Mesenchymal stem cell (in vitro differentiated cells and primary cell): Measurements from ENCODE around the gene ZNF524.

Source experiments
- DNase-seq: peaks from one replicate; pipeline ENCODE4 v3.0.0-alpha.2; 2013
- H2AFZ ChIP-seq: one replicate; pipeline ENCODE4 v1.6.1; 2013; ENCODE audit warnings: low read depth, mild to moderate bottlenecking, control low read depth, inconsistent platforms, low read length, moderate library complexity
- H2AK5ac ChIP-seq: 2 replicates; pipeline ENCODE4 v1.6.1; 2013; ENCODE audit warnings: low read length, moderate library complexity, mild to moderate bottlenecking, inconsistent platforms; ENCODE audit not compliant: severe bottlenecking
- H2BK120ac ChIP-seq: one replicate; pipeline ENCODE4 v1.6.1; 2013; ENCODE audit warnings: low read depth, mild to moderate bottlenecking, inconsistent platforms, low read length, moderate library complexity
- H2BK12ac ChIP-seq, 2 experiments: one replicate each; pipeline ENCODE4 v1.6.1; 2013; ENCODE audit warnings: inconsistent platforms in 2 of 2, low read length in 2 of 2, mild to moderate bottlenecking in 2 of 2, moderate library complexity in 2 of 2, control low read depth in 1 of 2
- H2BK15ac ChIP-seq: one replicate; pipeline ENCODE4 v1.6.1; 2013; ENCODE audit warnings: mild to moderate bottlenecking, low read depth, inconsistent platforms; ENCODE audit not compliant: poor library complexity, severe bottlenecking
- H2BK5ac ChIP-seq: 2 replicates; pipeline ENCODE4 v1.6.1; 2013; ENCODE audit warnings: low read depth, mild to moderate bottlenecking, low read length, control low read depth, inconsistent platforms; ENCODE audit not compliant: poor library complexity, severe bottlenecking
- H3K14ac ChIP-seq, 2 experiments: one replicate each; pipeline ENCODE4 v1.6.1; 2013; ENCODE audit warnings: inconsistent platforms in 2 of 2, low read length in 2 of 2, control low read depth in 1 of 2, mild to moderate bottlenecking in 1 of 2, moderate library complexity in 1 of 2
- H3K18ac ChIP-seq, 2 experiments: one replicate each; pipeline ENCODE4 v1.6.1; 2013; ENCODE audit warnings: inconsistent platforms in 2 of 2, low read length in 2 of 2, control low read depth in 1 of 2, low read depth in 1 of 2, mild to moderate bottlenecking in 1 of 2
- H3K23ac ChIP-seq, 2 experiments: one replicate each; pipeline ENCODE4 v1.6.1; 2013; ENCODE audit warnings: inconsistent platforms in 2 of 2, low read length in 2 of 2, mild to moderate bottlenecking in 2 of 2, moderate library complexity in 2 of 2, control low read depth in 1 of 2
- H3K27ac ChIP-seq: 2 replicates; pipeline ENCODE4 v1.5.1; 2013; ENCODE audit warnings: mild to moderate bottlenecking, moderate library complexity, low read length, control low read depth, inconsistent platforms; ENCODE audit not compliant: poor library complexity, severe bottlenecking
- H3K27me3 ChIP-seq, 2 experiments: 2 replicates each; pipeline versions ENCODE4 v1.6.1 to v1.7.0; 2013; ENCODE audit warnings: low read length in 2 of 2, mild to moderate bottlenecking in 2 of 2, moderate library complexity in 2 of 2, control low read depth in 1 of 2, inconsistent platforms in 1 of 2; ENCODE audit not compliant: control insufficient read depth in 1 of 2, insufficient read depth in 1 of 2
- H3K36me3 ChIP-seq, 2 experiments: 2 replicates each; pipeline versions ENCODE4 v1.6.1 to v1.7.0; 2013; ENCODE audit warnings: low read length in 2 of 2, control low read depth in 1 of 2, inconsistent platforms in 1 of 2, low read depth in 1 of 2, mild to moderate bottlenecking in 1 of 2; ENCODE audit not compliant: insufficient read depth in 2 of 2, control insufficient read depth in 1 of 2
- H3K4ac ChIP-seq, 2 experiments: one replicate each; pipeline ENCODE4 v1.6.1; 2013; ENCODE audit warnings: inconsistent platforms in 2 of 2, low read length in 2 of 2, mild to moderate bottlenecking in 2 of 2, moderate library complexity in 2 of 2, control low read depth in 1 of 2, low read depth in 1 of 2
- H3K4me1 ChIP-seq: 2 replicates; pipeline ENCODE4 v1.6.1; 2013; ENCODE audit warnings: low read depth, low read length, control low read depth; ENCODE audit not compliant: control insufficient read depth, insufficient read depth
- H3K4me2 ChIP-seq: 2 replicates; pipeline ENCODE4 v1.6.1; 2013; ENCODE audit warnings: low read length, mild to moderate bottlenecking, inconsistent platforms; ENCODE audit not compliant: poor library complexity, severe bottlenecking
- H3K4me3 ChIP-seq, 2 experiments: 2 replicates each; pipeline versions ENCODE4 v1.5.1 to v1.7.0; 2013; ENCODE audit warnings: low read length in 2 of 2, mild to moderate bottlenecking in 2 of 2, control low read depth in 1 of 2, low read depth in 1 of 2; ENCODE audit not compliant: insufficient read depth in 1 of 2
- H3K79me1 ChIP-seq: replicated peaks from 2 replicates; pipeline ENCODE4 v1.6.1; 2013; ENCODE audit warnings: mild to moderate bottlenecking, control low read depth, low read length, inconsistent platforms; ENCODE audit not compliant: poor library complexity, severe bottlenecking
- H3K9ac ChIP-seq: 2 replicates; pipeline ENCODE4 v1.7.0; 2013; ENCODE audit warnings: mild to moderate bottlenecking, low read length, moderate library complexity
- H3K9me3 ChIP-seq: 2 replicates; pipeline ENCODE4 v1.7.0; 2013; ENCODE audit warnings: mild to moderate bottlenecking, low read length; ENCODE audit not compliant: control insufficient read depth
- H4K8ac ChIP-seq: one replicate; pipeline ENCODE4 v1.6.1; 2013; ENCODE audit warnings: inconsistent platforms, mild to moderate bottlenecking, low read length, moderate library complexity
- H4K91ac ChIP-seq: one replicate; pipeline ENCODE4 v1.6.1; 2013; ENCODE audit warnings: mild to moderate bottlenecking, low read length, inconsistent platforms
- WGBS: methylation state at CpG from one replicate; pipeline ENCODE4 v1.1.7; 2013; ENCODE audit warnings: mixed read lengths; 5-methylcytosine and 5-hydroxymethylcytosine counted together

ZNF524 gene

DNA sequence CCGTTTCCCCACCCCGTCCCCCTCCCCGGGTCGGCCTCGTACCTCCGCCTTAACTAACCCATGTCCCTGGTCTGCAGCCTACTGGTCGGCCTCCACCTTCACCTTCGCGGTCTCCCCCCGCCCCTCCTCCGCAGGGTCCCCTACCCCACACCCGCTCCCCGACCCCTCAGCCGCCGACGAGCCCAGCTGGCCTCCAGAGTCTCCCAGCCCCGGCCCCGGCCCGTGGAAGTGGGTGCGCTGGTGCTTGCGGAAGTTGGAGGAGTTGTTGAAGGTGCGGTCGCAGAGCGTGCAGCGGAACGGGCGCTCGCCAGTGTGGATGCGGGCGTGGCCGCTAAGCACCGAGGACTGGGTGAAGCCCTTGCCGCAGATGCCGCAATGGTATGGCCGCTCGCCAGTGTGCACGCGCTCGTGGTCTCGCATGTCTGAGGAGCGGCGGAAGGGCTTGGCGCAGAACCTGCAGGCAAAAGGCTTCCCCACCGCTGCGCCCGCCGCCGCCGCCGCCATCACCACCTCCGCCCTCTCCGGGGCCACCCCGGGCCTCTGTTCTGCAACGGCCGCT, 21.7 kb downstream of the ZNF524 start:
- Histone ChIP-seq H3K36me3 (peaks cover 17 to 39% of the 10 kb centered on the region in 2 experiments), H3K4me1 (peaks cover 7% of the 10 kb centered on the region), H3K18ac (no peak overlapping the region), H3K4me2 (no peak overlapping the region), H2AK5ac (no peak overlapping the region), H3K79me1 (peaks cover 25% of the 10 kb centered on the region), H3K27me3 (no peaks in the 10 kb centered on the region), H4K91ac (no peak overlapping the region), H3K27ac (no peak overlapping the region), H3K14ac (no peak overlapping the region), H2AFZ (no peak overlapping the region), H4K8ac (no peak overlapping the region), H2BK12ac (no peak overlapping the region), H3K4ac (no peak overlapping the region), H3K4me3 (no peak overlapping the region), H2BK120ac (no peak overlapping the region), H3K9me3 (no peaks in the 10 kb centered on the region), H3K9ac (no peak overlapping the region), H3K23ac (no peak overlapping the region), H2BK15ac (no peak overlapping the region), H2BK5ac (no peak overlapping the region)
- no peak for DNase-seq
- 96% methylated on average over 55 of the region's 55 CpGs for WGBS

DNA sequence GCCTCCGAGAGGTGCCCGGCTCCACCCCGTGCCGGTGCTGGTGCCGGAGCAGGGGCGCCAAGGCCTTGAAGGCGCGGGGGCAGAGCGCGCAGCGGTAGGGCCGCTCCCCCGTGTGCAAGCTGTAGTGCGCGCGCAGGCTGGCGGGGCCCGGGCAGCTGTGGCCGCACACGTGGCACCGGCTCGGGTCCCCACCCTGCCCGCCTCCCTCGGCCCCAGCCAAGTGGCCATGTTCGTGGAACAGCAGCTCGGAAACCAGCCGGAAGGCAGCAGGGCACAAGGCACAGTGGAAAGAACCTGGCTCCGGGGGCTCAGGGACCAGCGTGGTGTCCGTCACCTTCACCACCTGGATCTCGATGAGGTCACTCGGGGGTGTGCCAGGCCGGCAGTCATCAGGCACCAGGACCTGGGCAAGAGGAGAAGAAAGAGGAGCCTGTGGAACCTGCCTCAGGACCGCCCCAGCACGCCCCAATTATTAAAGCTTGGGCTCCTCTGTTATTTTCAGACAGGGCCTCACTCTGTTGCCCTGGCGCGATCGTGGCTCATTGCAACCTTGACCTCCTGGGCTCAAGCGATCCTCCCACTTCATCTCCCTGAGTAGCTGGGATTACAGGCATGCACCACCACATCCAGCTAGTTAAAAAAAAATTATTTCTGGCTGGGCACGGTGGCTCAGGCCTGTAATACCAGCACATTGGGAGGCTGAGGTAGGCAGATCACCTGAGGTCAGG, 22.3 kb downstream of the ZNF524 start:
- Histone ChIP-seq H4K91ac (no peak overlapping the region), H3K18ac (no peak overlapping the region)

GRCh38 chr19:55623130-55623529, 23.0 kb downstream of the ZNF524 start:
- Histone ChIP-seq H2BK5ac (no peak overlapping the region), H2BK120ac (no peak overlapping the region), H4K91ac (no peak overlapping the region), H3K4me3 (no peak overlapping the region), H3K14ac (no peak overlapping the region), H2BK12ac (no peak overlapping the region), H3K9me3 (no peaks in the 10 kb centered on the region), H3K4ac (no peak overlapping the region), H3K4me1 (peaks cover 7% of the 10 kb centered on the region), H4K8ac (no peak overlapping the region), H3K9ac (no peak overlapping the region), H3K79me1 (peaks cover 20% of the 10 kb centered on the region), H2BK15ac (no peak overlapping the region), H3K27ac (no peak overlapping the region), H2AFZ (no peak overlapping the region), H3K36me3 (peaks cover 8 to 27% of the 10 kb centered on the region in 2 experiments), H3K18ac (no peak overlapping the region), H3K4me2 (no peak overlapping the region), H3K27me3 (no peaks in the 10 kb centered on the region), H2AK5ac (no peak overlapping the region), H3K23ac (no peak overlapping the region)
- WGBS: 96% methylated on average over 6 of the region's 7 CpGs
- DNase-seq: no peak

More for the DNA sequence above, 22.3 kb downstream of the ZNF524 start:
- Histone ChIP-seq H2BK15ac (no peak overlapping the region), H3K9ac (no peak overlapping the region), H2BK120ac (no peak overlapping the region), H3K4ac (no peak overlapping the region), H2BK5ac (no peak overlapping the region), H2BK12ac (no peak overlapping the region), H3K23ac (no peak overlapping the region), H3K4me3 (no peak overlapping the region), H2AFZ (no peak overlapping the region), H2AK5ac (no peak overlapping the region), H3K4me2 (no peak overlapping the region), H3K9me3 (no peaks in the 10 kb centered on the region), H3K36me3 (peaks cover 12 to 32% of the 10 kb centered on the region in 2 experiments), H3K4me1 (peaks cover 7% of the 10 kb centered on the region), H4K8ac (no peak overlapping the region), H3K27me3 (no peaks in the 10 kb centered on the region), H3K79me1 (peaks cover 20% of the 10 kb centered on the region), H3K14ac (no peak overlapping the region), H3K27ac (no peak overlapping the region)
- 96% methylated on average over 40 of the region's 40 CpGs for WGBS
- DNase-seq: no peak

GRCh38 chr19:55623561-55623960, 23.5 kb downstream of the ZNF524 start:
- no peak for DNase-seq
- 92% methylated on average over 6 of the region's 7 CpGs for WGBS
- Histone ChIP-seq H3K4me2 (no peak overlapping the region), H2BK12ac (no peak overlapping the region), H3K36me3 (peaks cover 8 to 27% of the 10 kb centered on the region in 2 experiments), H3K18ac (no peak overlapping the region), H3K4ac (no peak overlapping the region), H3K9me3 (no peaks in the 10 kb centered on the region), H2BK5ac (no peak overlapping the region), H2AK5ac (peak overlapping the region; percentile 43), H2BK120ac (no peak overlapping the region), H4K91ac (no peak overlapping the region), H3K79me1 (peaks cover 18% of the 10 kb centered on the region), H3K23ac (no peak overlapping the region), H3K27me3 (no peaks in the 10 kb centered on the region), H3K4me1 (peaks cover 7% of the 10 kb centered on the region), H2AFZ (no peak overlapping the region), H4K8ac (no peak overlapping the region), H3K14ac (no peak overlapping the region), H3K4me3 (peak overlapping the region in 1 of 2 experiments; percentile 39), H3K9ac (no peak overlapping the region), H3K27ac (no peak overlapping the region), H2BK15ac (no peak overlapping the region)
